ENCODE data around the gene USP12. TPM values are rescaled to one million over a fixed set of nuclear protein-coding genes. Genes with fewer than 3 reads are reported as not detected.

Gene USP12
- total RNA-seq, 4 donors from 2014 or later = 19.2 to 33.7 (median 25.9) TPM

GRCh38 chr13:27064252-27064995 is 107.2 kb downstream of the USP12 start:
- Histone ChIP-seq H3K4me1 (peaks cover 6 to 11% of the 10 kb centered on the region in 2 donors), H3K4me3 (replicated peaks in 1 of 3) (no peak overlapping the region), H3K36me3 (peaks cover 0 to 5% of the 10 kb centered on the region in 2 donors), H3K27ac (no peak overlapping the region), H3K9me3 (no peaks in the 10 kb centered on the region), H3K27me3 (no peaks in the 10 kb centered on the region)
- intact Hi-C loops (cut with DNase I) = no loop called here
- no peak for DNase-seq
- WGBS, 2 donors = 67 to 70% methylated on average over 9 of the region's 9 CpGs
- TF ChIP-seq POLR2A (IDR thresholded peaks at IDR 0.05) = no peak
- TF ChIP-seq CTCF (IDR thresholded peaks at IDR 0.05) = no peak

DNA sequence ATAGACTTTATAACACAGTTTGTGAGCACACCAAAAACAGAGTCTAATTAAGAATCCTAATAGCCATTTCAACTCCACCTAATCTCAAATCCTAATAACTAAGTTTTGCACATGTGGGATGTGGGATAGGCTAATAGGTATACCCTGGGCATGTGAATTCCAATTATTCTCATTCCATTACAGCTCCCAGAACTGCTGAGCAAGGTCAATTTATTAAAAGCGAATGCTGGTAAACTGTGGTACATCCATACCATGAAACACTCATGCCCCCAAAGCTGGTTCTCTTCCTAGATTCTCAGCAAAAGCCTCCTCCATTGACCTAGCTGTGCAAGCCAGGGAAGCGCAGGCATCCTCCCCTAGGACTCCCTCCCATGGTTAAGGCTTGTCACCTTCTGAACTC is 113.8 kb downstream of the USP12 start:
- H3K36me3 ChIP-seq = no peaks in the 10 kb centered on the region
- 95 to 98% methylated on average over 2 of the region's 2 CpGs for WGBS, 2 donors
- no peak overlapping the region for H3K27ac ChIP-seq
- TF ChIP-seq CTCF (IDR thresholded peaks at IDR 0.05) (no peak), POLR2A (IDR thresholded peaks at IDR 0.05) (no peak)
- intact Hi-C loops (cut with DNase I) = no loop called here
- H3K4me1 ChIP-seq = no peaks in the 10 kb centered on the region
- DNase-seq = no peak
- no peaks in the 10 kb centered on the region for H3K9me3 ChIP-seq
- no peak overlapping the region for H3K4me3 ChIP-seq (replicated peaks in 1 of 3)
- H3K27me3 ChIP-seq = no peaks in the 10 kb centered on the region

GRCh38 chr13:27055526-27055925 is 116.1 kb downstream of the USP12 start:
- H3K36me3 ChIP-seq = no peaks in the 10 kb centered on the region
- WGBS, 2 donors = 71 to 80% methylated on average over 6 of the region's 6 CpGs
- no peak for TF ChIP-seq POLR2A (IDR thresholded peaks at IDR 0.05)
- no peaks in the 10 kb centered on the region for H3K4me1 ChIP-seq
- H3K27me3 ChIP-seq = no peaks in the 10 kb centered on the region
- DNase-seq = no peak
- H3K27ac ChIP-seq = no peak overlapping the region
- H3K9me3 ChIP-seq = no peaks in the 10 kb centered on the region
- H3K4me3 ChIP-seq (replicated peaks in 1 of 3) = no peak overlapping the region
- intact Hi-C loops (cut with DNase I) = no loop called here

DNA sequence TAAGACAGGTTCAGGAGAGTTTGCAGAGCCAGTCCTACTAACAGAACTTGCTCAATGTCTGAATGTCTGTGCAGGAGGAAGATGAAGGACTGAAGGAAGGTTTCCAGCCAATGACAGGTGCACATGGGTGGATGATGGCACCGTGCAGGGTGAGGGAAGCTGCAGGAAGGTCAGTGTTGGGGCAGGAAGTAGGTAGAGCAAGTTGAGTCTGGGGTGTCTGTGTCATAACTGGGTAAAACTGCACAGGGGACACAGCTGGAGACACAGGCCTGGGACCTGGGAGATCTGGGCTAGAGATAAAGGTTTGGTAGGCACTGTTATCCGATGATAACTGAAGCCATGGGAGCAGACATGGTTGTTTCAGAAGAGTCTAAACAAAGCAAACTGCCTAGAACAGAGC is 116.9 kb downstream of the USP12 start:
- Histone ChIP-seq H3K9me3 (no peaks in the 10 kb centered on the region), H3K4me3 (replicated peaks in 1 of 3) (no peak overlapping the region), H3K4me1 (no peaks in the 10 kb centered on the region), H3K36me3 (no peaks in the 10 kb centered on the region), H3K27me3 (no peaks in the 10 kb centered on the region), H3K27ac (no peak overlapping the region)
- intact Hi-C loops (cut with DNase I) = no loop called here
- WGBS, 2 donors = 70 to 81% methylated on average over 2 of the region's 2 CpGs
- no peak for DNase-seq
- TF ChIP-seq CTCF (IDR thresholded peaks at IDR 0.05) = no peak
- TF ChIP-seq POLR2A (IDR thresholded peaks at IDR 0.05) = no peak

GRCh38 chr13:27053902-27054595 is 117.6 kb downstream of the USP12 start:
- no peaks in the 10 kb centered on the region for H3K27me3 ChIP-seq
- 76 to 84% methylated on average over 6 of the region's 6 CpGs for WGBS, 2 donors
- H3K4me1 ChIP-seq = no peaks in the 10 kb centered on the region
- no peaks in the 10 kb centered on the region for H3K9me3 ChIP-seq
- no peak overlapping the region for H3K27ac ChIP-seq
- intact Hi-C loops (cut with DNase I) = no loop called here
- TF ChIP-seq CTCF (IDR thresholded peaks at IDR 0.05) (no peak), POLR2A (IDR thresholded peaks at IDR 0.05) (no peak)
- no peak overlapping the region for H3K4me3 ChIP-seq (replicated peaks in 1 of 3)
- no peaks in the 10 kb centered on the region for H3K36me3 ChIP-seq
- no peak for DNase-seq

Data from thyroid gland (tissue), 4 donors.